Liver (tissue), 9 donors: ENCODE results near the gene PSME2. TPM values are rescaled to one million over a fixed set of nuclear protein-coding genes. Genes with fewer than 3 reads are reported as not detected.

Experiments used
- DNase-seq: peaks from one replicate; pipeline ENCODE4 v3.0.0-alpha.2; 2017; ENCODE audit warnings: low spot score
- H3K27ac ChIP-seq, 2 donors: one replicate each; pipeline ENCODE4 v1.7.0; 2013; ENCODE audit warnings: inconsistent platforms in 2 of 2, low read length in 2 of 2, control low read depth in 1 of 2, low read depth in 1 of 2, mild to moderate bottlenecking in 1 of 2
- H3K27me3 ChIP-seq, 4 donors: one replicate each; pipeline versions ENCODE4 v1.6.1 to v1.7.0; 2013; ENCODE audit warnings: low read length in 3 of 4, inconsistent platforms in 1 of 4, mild to moderate bottlenecking in 1 of 4, moderate library complexity in 1 of 4; ENCODE audit not compliant: control insufficient read depth in 4 of 4, insufficient read depth in 4 of 4
- H3K36me3 ChIP-seq, 4 donors: one replicate each; pipeline versions ENCODE4 v1.6.1 to v1.7.0; 2013; ENCODE audit warnings: low read length in 3 of 4, mild to moderate bottlenecking in 3 of 4, low read depth in 1 of 4, moderate library complexity in 1 of 4; ENCODE audit not compliant: control insufficient read depth in 4 of 4, insufficient read depth in 3 of 4
- H3K4me1 ChIP-seq, 4 donors: one replicate each; pipeline versions ENCODE4 v1.6.1 to v1.7.0; 2013; ENCODE audit warnings: low read length in 3 of 4, mild to moderate bottlenecking in 3 of 4, moderate library complexity in 1 of 4; ENCODE audit not compliant: control insufficient read depth in 4 of 4, insufficient read depth in 4 of 4
- H3K4me3 ChIP-seq, 3 donors: one replicate each; pipeline versions ENCODE4 v1.6.1 to v1.7.0; 2013; ENCODE audit warnings: low read length in 3 of 3, control low read depth in 1 of 3, low read depth in 1 of 3, mild to moderate bottlenecking in 1 of 3
- H3K9ac ChIP-seq, 2 donors: one replicate each; pipeline ENCODE4 v1.7.0; 2013; ENCODE audit warnings: low read length in 2 of 2, mild to moderate bottlenecking in 2 of 2, moderate library complexity in 2 of 2, control low read depth in 1 of 2, low read depth in 1 of 2
- H3K9me3 ChIP-seq, 4 donors: one replicate each; pipeline versions ENCODE4 v1.6.1 to v1.7.0; 2013; ENCODE audit warnings: low read length in 3 of 4; ENCODE audit not compliant: control insufficient read depth in 4 of 4
- EGR1 ChIP-seq, 2 donors: IDR thresholded peaks; 2 replicates each; pipeline ENCODE4 v1.6.1; 2016 to 2018; ENCODE audit warnings: antibody characterized with exemption in 2 of 2, low read depth in 2 of 2
- FOXA1 ChIP-seq: IDR thresholded peaks from 2 replicates; pipeline ENCODE4 v1.6.1; 2016; ENCODE audit warnings: antibody characterized with exemption
- FOXA2 ChIP-seq: IDR thresholded peaks from 2 replicates; pipeline ENCODE4 v1.6.1; 2016; ENCODE audit warnings: antibody characterized with exemption
- GABPA ChIP-seq, 2 donors: IDR thresholded peaks in 1 of 2; conservative IDR thresholded peaks in 1 of 2; 2 replicates each; pipeline ENCODE4 v1.6.1; 2016; ENCODE audit warnings: antibody characterized with exemption in 2 of 2, mild to moderate bottlenecking in 1 of 2, moderate library complexity in 1 of 2
- HNF4A ChIP-seq, 2 donors: conservative IDR thresholded peaks; 2 replicates each; pipeline ENCODE4 v1.6.1; 2016; ENCODE audit warnings: antibody characterized with exemption in 2 of 2, mild to moderate bottlenecking in 2 of 2
- HNF4G ChIP-seq: IDR thresholded peaks from 2 replicates; pipeline ENCODE4 v1.6.1; 2016; ENCODE audit warnings: antibody characterized with exemption
- JUND ChIP-seq, 2 donors: IDR thresholded peaks; 2 replicates each; pipeline ENCODE4 v1.6.1; 2016; ENCODE audit warnings: antibody characterized with exemption in 2 of 2
- NR2F2 ChIP-seq: IDR thresholded peaks from 2 replicates; pipeline ENCODE4 v1.6.1; 2016; ENCODE audit warnings: antibody characterized with exemption
- RAD21 ChIP-seq, 2 donors: IDR thresholded peaks; 2 replicates each; pipeline ENCODE4 v1.6.1; 2016; ENCODE audit warnings: antibody characterized with exemption in 2 of 2, mild to moderate bottlenecking in 2 of 2
- REST ChIP-seq: IDR thresholded peaks from 2 replicates; pipeline ENCODE4 v1.6.1; 2016; ENCODE audit warnings: antibody characterized with exemption, mild to moderate bottlenecking
- RXRA ChIP-seq, 2 donors: IDR thresholded peaks; 2 replicates each; pipeline ENCODE4 v1.6.1; 2017 to 2018; ENCODE audit warnings: antibody characterized with exemption in 2 of 2, mild to moderate bottlenecking in 1 of 2
- SP1 ChIP-seq: IDR thresholded peaks from 2 replicates; pipeline ENCODE4 v1.6.1; 2018; ENCODE audit warnings: antibody characterized with exemption, mild to moderate bottlenecking
- TAF1 ChIP-seq: conservative IDR thresholded peaks from 2 replicates; pipeline ENCODE4 v1.6.1; 2016; ENCODE audit warnings: antibody characterized with exemption, mild to moderate bottlenecking
- YY1 ChIP-seq: IDR thresholded peaks from 2 replicates; pipeline ENCODE4 v1.6.1; 2016; ENCODE audit warnings: antibody characterized with exemption, mild to moderate bottlenecking
- WGBS: extraction: QIAGEN DNeasy Blood & Tissue Kit; methylation state at CpG from one replicate; pipeline ENCODE4 v1.1.7; 2013; 5-methylcytosine and 5-hydroxymethylcytosine counted together
- polyA plus RNA-seq, 2 donors: library from polyadenylated mRNA; stranded (reverse) in 1 of 2; unstranded in 1 of 2; fragments of 200-250 nt in 1 of 2; fragments of >200 nt in 1 of 2; fragmentation: Nextera tagmentation in 1 of 2; extraction: Ambion mirVana in 1 of 2; gene quantifications; one replicate each; pipeline versions ENCODE4 v1.2.1 to v1.2.3, GENCODE V29; 2013 to 2015
- total RNA-seq, 2 donors: library from RNA; depleted of rRNA; stranded (reverse); fragments of >200 nt; gene quantifications; one replicate each; pipeline ENCODE4 v1.2.3, GENCODE V29; 2014
- TF ChIP-seq, protein P1 (sequence below): IDR thresholded peaks from 2 replicates; pipeline ENCODE4 v1.6.1; 2016; ENCODE audit warnings: antibody characterized with exemption
- TF ChIP-seq, protein P2 (sequence below): fragments of 150-350 bp; IDR thresholded peaks from 2 replicates; pipeline ENCODE4 v1.5.1; 2017; ENCODE audit warnings: improper control_type of control experiment, low read depth, low read length; ENCODE audit not compliant: missing input control
- TF ChIP-seq, protein P3 (sequence below): IDR thresholded peaks from 2 replicates; pipeline ENCODE4 v1.6.1; 2016; ENCODE audit warnings: antibody characterized with exemption
- TF ChIP-seq, protein P4 (sequence below): IDR thresholded peaks from 2 replicates; pipeline ENCODE4 v1.6.1; 2016; ENCODE audit warnings: antibody characterized with exemption
- donor health status: healthy.
- donor health status: healthy.
- donor health status: healthy.
- donor health status: healthy.
- donor health status: healthy.

PSME2 gene
- total and polyA plus RNA-seq, 4 donors = 56.9 to 247 (median 92.7) TPM

DNA sequence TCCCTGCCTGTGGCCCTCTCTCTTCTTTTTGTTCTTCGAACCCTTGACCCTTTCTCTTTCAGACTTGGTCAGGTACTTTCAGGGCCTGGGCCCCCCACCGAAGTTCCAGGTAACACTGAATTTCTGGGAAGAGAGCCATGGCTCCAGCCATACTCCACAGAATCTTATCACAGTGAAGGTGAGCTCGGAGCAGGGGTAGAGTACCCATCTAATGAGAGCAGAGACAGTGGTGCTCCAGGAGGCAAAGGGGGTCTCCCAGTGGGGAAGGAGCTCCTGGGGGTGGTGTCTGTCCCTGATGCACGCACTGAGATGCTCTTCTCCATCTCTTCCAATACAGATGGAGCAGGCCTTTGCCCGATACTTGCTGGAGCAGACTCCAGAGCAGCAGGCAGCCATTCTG is 19.4 kb upstream of the PSME2 start:
- no peak overlapping the region for H3K27ac ChIP-seq
- H3K9ac ChIP-seq = no peak overlapping the region
- no peaks in the 10 kb centered on the region for H3K9me3 ChIP-seq
- H3K36me3 ChIP-seq = peaks cover 20 to 55% (median 39%) of the 10 kb centered on the region in 4 donors
- TF ChIP-seq EGR1 (IDR thresholded peaks at IDR 0.05; ENCODE audit: low read depth in 2 of 2) (no peak), REST (no peak), FOXA2 (no peak)
- DNase-seq = no peak
- H3K4me3 ChIP-seq = no peak overlapping the region
- no peaks in the 10 kb centered on the region for H3K27me3 ChIP-seq
- peaks cover 2 to 22% (median 17%) of the 10 kb centered on the region in 4 donors for H3K4me1 ChIP-seq
- 93% methylated on average over 5 of the region's 5 CpGs for WGBS

DNA sequence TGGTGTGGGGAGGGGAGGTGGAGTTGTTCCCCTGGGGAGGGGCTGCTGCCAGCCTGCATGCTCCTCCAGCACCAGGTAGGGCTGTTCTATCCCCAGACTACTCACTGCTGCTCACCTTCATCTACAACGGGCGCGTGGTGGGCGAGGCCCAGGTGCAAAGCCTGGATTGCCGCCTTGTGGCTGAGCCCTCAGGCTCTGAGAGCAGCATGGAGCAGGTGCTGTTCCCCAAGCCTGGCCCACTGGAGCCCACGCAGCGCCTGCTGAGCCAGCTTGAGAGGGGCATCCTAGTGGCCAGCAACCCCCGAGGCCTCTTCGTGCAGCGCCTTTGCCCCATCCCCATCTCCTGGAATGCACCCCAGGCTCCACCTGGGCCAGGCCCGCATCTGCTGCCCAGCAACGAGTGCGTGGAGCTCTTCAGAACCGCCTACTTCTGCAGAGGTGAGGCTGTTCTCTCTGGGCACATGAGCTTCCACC is 18.1 kb upstream of the PSME2 start:
- Histone ChIP-seq H3K4me1 (peaks cover 8 to 34% (median 28%) of the 10 kb centered on the region in 4 donors), H3K27ac (no peak overlapping the region), H3K9me3 (no peaks in the 10 kb centered on the region), H3K27me3 (no peaks in the 10 kb centered on the region), H3K4me3 (no peak overlapping the region), H3K9ac (no peak overlapping the region), H3K36me3 (peaks cover 21 to 55% (median 39%) of the 10 kb centered on the region in 4 donors)
- WGBS = 95% methylated on average over 14 of the region's 14 CpGs
- DNase-seq = no peak
- no peak for TF ChIP-seq RXRA (IDR thresholded peaks at IDR 0.05)
- TF ChIP-seq, protein P1, sequence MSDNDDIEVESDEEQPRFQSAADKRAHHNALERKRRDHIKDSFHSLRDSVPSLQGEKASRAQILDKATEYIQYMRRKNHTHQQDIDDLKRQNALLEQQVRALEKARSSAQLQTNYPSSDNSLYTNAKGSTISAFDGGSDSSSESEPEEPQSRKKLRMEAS = no peak
- TF ChIP-seq, protein P2, sequence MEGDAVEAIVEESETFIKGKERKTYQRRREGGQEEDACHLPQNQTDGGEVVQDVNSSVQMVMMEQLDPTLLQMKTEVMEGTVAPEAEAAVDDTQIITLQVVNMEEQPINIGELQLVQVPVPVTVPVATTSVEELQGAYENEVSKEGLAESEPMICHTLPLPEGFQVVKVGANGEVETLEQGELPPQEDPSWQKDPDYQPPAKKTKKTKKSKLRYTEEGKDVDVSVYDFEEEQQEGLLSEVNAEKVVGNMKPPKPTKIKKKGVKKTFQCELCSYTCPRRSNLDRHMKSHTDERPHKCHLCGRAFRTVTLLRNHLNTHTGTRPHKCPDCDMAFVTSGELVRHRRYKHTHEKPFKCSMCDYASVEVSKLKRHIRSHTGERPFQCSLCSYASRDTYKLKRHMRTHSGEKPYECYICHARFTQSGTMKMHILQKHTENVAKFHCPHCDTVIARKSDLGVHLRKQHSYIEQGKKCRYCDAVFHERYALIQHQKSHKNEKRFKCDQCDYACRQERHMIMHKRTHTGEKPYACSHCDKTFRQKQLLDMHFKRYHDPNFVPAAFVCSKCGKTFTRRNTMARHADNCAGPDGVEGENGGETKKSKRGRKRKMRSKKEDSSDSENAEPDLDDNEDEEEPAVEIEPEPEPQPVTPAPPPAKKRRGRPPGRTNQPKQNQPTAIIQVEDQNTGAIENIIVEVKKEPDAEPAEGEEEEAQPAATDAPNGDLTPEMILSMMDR = no peak
- no peak for TF ChIP-seq EGR1 (IDR thresholded peaks at IDR 0.05; ENCODE audit: low read depth in 2 of 2)
- no peak for TF ChIP-seq SP1
- no peak for TF ChIP-seq FOXA2
- TF ChIP-seq GABPA (IDR thresholded peaks at IDR 0.05 in 1 of 2, conservative IDR thresholded peaks at IDR 0.05 in 1 of 2) = no peak
- no peak for TF ChIP-seq REST
- no peak for TF ChIP-seq TAF1
- no peak for TF ChIP-seq NR2F2
- no peak for TF ChIP-seq RAD21 (IDR thresholded peaks at IDR 0.05)
- TF ChIP-seq, protein P3, sequence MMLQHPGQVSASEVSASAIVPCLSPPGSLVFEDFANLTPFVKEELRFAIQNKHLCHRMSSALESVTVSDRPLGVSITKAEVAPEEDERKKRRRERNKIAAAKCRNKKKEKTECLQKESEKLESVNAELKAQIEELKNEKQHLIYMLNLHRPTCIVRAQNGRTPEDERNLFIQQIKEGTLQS = no peak
- TF ChIP-seq YY1 = no peak
- TF ChIP-seq FOXA1 = no peak
- no peak for TF ChIP-seq JUND (IDR thresholded peaks at IDR 0.05)
- no peak for TF ChIP-seq HNF4G
- TF ChIP-seq, protein P4, sequence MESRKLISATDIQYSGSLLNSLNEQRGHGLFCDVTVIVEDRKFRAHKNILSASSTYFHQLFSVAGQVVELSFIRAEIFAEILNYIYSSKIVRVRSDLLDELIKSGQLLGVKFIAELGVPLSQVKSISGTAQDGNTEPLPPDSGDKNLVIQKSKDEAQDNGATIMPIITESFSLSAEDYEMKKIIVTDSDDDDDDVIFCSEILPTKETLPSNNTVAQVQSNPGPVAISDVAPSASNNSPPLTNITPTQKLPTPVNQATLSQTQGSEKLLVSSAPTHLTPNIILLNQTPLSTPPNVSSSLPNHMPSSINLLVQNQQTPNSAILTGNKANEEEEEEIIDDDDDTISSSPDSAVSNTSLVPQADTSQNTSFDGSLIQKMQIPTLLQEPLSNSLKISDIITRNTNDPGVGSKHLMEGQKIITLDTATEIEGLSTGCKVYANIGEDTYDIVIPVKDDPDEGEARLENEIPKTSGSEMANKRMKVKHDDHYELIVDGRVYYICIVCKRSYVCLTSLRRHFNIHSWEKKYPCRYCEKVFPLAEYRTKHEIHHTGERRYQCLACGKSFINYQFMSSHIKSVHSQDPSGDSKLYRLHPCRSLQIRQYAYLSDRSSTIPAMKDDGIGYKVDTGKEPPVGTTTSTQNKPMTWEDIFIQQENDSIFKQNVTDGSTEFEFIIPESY = no peak
- no peak for TF ChIP-seq HNF4A (conservative IDR thresholded peaks at IDR 0.05)
